ENCODE measurements around the gene NXPE4.
"Not testable (repeated sequence)": the region's sequence is repeated elsewhere in the genome, so short reads cannot be mapped to it uniquely, and the experiment has no call there.

Gene NXPE4

DNA sequence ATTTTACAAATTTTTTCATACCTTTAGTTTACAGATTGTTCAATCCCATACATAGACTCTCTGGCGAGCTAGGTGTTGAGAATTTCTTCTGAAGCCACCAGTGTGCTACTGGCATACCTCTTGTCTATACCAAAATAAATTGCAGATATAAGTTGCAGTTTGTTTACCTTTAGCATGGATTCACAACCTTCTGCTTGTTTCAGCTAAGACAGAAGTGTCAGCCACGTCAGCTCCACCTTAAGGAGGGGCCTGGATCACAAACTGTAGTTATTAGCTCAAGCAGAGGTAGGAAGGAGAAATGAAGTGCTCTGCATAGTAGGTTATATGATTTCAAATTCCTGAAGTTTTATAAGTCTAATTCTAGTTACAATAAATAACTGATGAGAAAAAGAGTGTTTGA lies at the start of gene NXPE4:
Gene NXPE4, minus strand, starts transcription at position 216 of the 400 bp plus-strand sequence. CDS start 1,027 bp downstream, outside the sequence.
- no peak for DNase-seq (ENCODE audit: low spot score)

GRCh38 chr11:114639440-114639839 lies 43.9 kb upstream of the NXPE4 start:
- not testable (repeated sequence) for DNase-seq (ENCODE audit: low spot score)

DNA sequence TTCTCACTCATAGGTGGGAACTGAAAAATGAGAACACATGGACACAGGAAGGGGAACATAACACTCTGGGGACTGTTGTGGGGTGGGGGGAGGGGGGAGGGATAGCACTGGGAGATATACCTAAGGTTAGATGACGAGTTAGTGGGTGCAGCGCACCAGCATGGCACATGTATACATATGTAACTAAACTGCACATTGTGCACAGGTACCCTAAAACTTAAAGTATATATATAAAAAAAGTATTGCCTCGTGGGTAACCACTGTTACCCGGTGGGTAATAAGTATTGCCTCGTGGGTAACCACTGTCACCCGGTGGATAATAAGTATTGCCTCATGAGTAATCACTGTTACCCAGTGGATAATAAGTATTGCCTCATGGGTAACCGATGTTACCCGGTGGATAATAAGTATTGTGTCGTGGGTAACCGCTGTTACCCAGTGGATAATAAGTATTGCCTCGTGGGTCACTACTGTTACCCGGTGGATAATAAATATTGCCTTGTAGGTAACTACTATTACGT lies 35.9 kb upstream of the NXPE4 start:
- not testable (repeated sequence) for DNase-seq (ENCODE audit: low spot score)

GRCh38 chr11:114625294-114625693 lies 29.7 kb upstream of the NXPE4 start:
- DNase-seq (ENCODE audit: low spot score) = no peak

- no peak for DNase-seq (ENCODE audit: low spot score)
Observed at GRCh38 chr11:114624455-114625207, 29.0 kb upstream of the NXPE4 start.

DNA sequence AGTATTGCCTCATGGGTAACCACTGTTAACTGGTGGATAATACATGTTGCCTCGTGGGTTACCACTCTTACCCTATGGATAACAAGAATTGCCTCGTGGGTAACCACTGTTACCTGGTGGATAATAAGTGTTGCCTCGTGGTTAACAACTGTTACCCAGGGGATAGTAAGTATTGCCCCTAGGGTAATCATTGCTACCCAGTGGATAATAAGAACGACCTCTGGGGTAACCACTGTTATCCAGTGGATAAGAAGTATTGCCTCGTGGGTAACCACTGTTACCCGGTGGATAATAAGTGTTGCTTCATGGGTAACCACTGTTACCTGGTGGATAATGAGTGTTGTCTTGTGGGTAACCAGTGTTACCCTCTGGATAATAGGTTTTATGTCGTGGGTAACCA lies 28.1 kb upstream of the NXPE4 start:
- DNase-seq (ENCODE audit: low spot score) = no peak

- no peak for DNase-seq (ENCODE audit: low spot score)
Observed at GRCh38 chr11:114622858-114623257, 27.3 kb upstream of the NXPE4 start.

- no peak for DNase-seq (ENCODE audit: low spot score)
Observed at GRCh38 chr11:114621950-114622809, 26.6 kb upstream of the NXPE4 start.

DNA sequence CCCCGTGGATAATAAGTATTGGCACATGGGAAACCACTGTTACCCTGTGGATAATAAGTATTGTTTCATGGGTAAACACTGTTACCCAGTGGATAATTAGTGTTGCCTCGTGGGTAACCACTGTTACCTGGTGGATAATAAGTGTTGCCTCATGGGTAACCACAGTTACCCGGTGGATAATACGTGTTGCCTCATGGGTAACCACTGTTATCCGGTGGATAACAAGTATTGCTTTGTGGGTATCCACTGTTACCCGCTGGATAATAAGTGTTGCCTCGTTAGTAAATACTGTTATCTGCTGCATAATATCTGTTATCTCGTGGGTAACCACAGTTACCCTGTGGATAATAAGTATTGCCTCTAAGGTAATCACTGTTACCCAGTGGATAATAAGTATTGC lies 25.5 kb upstream of the NXPE4 start:
- no peak for DNase-seq (ENCODE audit: low spot score)

DNA sequence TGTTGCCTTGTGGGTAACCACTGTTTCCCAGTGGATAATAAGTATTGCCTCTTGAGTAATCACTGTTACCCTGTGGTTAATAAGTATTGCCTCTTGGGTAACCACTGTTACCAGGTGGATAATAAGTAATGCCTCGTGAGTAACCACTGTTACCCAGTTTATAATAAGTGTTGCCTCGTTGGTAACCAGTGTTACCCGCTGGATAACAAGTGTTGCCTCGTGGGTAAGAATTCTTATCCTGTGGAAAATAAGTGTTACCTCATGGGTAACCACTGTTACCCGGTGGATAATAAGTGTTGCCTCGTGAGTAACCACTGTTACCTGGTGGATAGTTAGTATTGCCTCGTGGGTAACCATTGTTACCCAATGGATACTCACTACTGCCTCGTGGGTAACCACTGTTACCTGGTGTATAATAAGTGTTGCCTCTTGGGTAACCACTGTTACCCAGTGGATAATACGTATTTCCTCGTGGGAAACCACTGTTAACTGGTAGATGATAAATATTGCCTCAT lies 24.1 kb upstream of the NXPE4 start:
- no peak for DNase-seq (ENCODE audit: low spot score)

DNA sequence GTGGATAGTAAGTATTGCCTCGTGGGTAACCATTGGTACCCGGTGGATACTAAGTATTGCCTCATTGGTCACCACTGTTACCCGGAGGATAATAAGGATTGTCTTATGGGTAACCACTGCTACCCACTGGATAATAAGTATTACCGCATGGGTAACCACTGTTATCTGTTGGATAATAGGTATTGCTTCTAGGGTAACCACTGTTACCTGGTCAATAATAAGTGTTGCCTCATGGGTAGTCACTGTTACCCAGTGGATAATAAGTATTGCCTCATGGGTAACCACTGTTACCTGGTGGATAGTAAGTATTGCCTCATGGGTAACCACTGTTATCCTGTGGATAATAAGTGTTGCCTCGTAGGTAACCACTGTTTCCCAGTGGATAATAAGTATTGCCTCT lies 22.6 kb upstream of the NXPE4 start:
- no peak for DNase-seq (ENCODE audit: low spot score)

GRCh38 chr11:114617157-114618124 lies 21.9 kb upstream of the NXPE4 start:
- no peak for DNase-seq (ENCODE audit: low spot score)

DNA sequence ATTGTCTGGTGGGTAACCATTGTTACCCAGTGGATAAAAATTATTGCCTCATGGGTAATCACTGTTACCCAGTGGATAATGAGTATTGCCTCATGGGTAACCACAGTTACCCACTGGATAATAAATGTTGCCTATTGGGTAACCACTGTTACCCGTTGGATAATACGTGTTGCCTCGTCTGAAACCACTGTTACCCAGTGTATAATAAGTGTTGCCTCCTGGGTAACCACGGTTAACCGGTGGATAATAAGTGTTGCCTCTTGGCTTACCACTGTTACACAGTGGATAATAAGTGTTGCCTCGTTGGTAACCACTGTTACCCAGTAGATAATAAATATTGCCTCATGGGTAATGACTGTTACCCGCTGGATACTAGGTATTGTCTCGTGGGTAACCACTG lies 20.9 kb upstream of the NXPE4 start:
- DNase-seq (ENCODE audit: low spot score) = no peak

GRCh38 chr11:114615448-114616361 lies 20.1 kb upstream of the NXPE4 start:
- DNase-seq (ENCODE audit: low spot score) = no peak

DNA sequence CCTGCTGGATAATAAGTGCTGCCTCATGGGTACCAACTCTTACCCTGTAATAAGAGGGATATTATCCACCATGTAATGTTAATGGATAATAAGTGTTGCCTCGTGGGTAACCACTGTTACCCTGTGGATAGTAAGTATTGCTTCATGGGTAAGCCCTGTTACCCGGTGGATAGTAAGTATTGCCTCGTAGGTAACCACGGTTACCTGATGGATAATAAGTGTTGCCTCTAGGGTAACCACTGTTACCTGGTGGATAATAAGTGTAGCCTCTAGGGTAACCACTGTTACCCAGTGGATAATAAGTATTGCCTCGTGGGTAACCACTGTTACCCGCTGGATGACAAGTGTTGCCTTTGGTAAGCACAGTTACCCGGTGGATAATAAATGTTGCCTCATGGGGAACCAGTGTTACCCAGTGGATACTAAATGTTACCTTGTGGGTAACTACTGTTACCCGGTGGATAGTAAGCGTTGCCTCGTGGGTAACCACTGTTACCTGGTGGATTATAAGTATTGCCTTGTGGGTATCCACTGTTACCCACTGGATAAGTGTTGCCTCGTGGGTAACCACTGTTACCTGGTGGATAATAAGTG lies 18.6 kb upstream of the NXPE4 start:
- no peak for DNase-seq (ENCODE audit: low spot score)

GRCh38 chr11:114613094-114613493 lies 17.5 kb upstream of the NXPE4 start:
- not testable (repeated sequence) for DNase-seq (ENCODE audit: low spot score)

DNA sequence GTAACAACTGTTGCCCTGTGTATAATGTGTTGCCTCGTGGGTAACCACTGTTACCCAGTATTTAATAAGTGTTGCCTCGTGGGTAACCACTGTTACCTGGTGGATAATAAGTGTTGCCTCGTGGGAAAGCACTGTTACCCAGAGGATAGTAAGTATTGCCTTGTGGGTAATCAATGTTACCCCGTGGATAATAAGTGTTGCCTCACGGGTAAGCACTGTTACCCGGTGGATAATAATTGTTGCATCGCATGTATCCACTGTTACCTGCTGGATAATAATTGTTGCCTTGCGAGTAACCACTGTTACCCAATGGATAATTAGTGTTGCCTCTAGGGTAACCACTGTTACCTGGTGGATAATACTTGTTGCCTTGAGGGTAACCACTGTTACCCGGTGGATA lies 17.1 kb upstream of the NXPE4 start:
- no peak for DNase-seq (ENCODE audit: low spot score)

DNA sequence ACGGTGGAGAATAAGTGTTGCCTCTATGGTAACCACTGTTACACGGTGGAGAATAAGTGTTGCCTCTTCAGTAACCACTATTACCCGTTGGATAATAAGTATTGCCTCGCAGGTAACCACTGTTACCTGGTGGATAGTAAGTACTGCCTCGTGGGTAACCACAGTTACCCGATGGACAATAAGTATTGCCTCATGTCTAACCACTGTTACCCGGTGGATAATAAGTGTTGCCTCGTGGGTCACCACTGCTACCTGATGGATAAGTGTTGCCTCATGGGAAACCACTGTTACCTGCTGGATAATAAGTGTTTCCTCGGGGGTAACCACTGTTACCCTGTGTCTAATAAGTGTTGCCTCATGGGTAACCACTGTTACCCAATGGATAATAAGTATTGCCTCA lies 16.6 kb upstream of the NXPE4 start:
- DNase-seq (ENCODE audit: low spot score) = not testable (repeated sequence)

GRCh38 chr11:114610984-114611944 lies 15.7 kb upstream of the NXPE4 start:
- no peak for DNase-seq (ENCODE audit: low spot score)

Data from AG20443 (cell line).